NCI-H446 treated with DMSO at 0.1 percent for 48 hours (cell line): ENCODE results near the gene KRTAP5-7.
"Not testable (repeated sequence)": the region's sequence is repeated elsewhere in the genome, so short reads cannot be mapped to it uniquely, and the experiment has no call there.

ENCODE experiments used
- DNase-seq: peaks from one replicate; lab custom pipeline; 2025; lab: John Stamatoyannopoulos, UW

The KRTAP5-7 gene

DNA sequence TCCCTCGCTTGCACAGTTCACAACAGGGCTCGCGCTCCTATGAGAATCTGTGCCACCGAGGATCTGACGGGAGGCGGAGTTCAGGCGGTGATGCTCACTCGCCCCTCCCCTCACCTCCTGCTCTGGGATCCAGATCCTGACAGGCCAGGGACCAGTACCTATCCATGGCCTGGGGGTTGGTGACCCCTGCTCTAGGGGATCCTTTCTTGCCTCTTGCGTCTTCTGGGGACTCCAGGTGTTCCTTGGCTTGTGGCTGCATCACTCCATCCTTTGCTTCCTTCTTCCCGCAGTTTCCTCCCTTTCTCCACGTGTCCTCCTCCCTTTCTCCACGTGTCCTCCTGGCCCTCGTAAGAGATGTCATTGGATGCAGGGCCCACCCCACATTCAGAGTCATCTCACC is 30.6 kb upstream of the KRTAP5-7 start:
- DNase-seq = no peak

DNA sequence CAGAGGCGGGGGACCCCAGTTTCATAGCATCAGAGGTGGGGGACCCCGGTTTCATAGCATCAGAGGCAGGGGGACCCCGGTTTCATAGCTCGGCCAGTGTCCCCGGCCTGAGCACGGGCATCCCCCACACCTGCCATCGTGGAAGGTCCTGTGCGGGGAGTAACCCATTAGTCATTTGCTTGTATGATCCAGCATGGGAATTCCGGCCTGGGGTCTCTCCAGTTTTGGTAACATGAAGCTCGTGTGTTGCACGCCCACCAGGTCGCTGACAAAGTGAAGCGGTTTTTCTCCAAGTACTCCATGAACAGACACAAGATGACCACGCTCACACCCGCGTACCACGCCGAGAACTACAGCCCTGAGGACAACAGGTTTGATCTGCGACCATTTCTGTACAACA is 29.0 kb upstream of the KRTAP5-7 start:
- no peak for DNase-seq

DNA sequence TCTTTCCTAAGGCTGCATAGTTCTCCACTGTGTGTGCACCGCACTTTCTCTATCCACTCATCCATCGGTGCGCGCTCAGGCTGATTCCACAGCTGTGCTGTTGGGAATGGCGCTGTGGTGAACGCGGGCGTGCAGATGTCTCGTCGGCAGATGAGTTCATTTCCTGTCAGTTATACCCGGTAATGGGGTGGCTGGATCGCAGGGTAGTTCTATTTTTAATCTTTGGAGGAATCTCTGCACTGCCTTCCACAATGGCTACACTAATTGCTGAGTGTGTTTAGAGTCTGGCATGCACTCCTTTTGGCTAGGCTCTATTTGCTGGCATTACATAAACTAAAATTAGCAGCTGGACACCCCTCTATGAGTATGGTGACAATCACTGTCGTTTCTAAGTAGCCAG is 27.9 kb upstream of the KRTAP5-7 start:
- DNase-seq = no peak

DNA sequence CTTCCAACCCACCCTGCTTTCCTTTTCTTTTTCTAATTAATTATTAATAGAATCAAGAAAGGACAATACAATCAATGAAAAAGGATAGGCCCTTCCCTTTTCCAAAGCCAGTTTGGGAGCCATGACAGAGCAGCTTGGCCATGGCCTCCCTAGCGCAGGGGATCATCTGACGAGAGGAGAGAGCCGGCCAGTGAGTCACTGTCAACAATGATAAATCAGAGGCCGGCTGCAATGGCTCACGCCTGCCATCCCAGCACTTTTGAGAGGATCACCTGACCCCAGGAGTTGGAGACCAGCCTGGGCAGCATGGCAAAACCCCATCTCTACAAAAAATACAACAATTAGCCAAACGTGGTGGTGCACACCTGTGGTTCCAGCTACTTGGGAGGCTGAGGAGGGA is 27.5 kb upstream of the KRTAP5-7 start:
- DNase-seq = no peak

DNA sequence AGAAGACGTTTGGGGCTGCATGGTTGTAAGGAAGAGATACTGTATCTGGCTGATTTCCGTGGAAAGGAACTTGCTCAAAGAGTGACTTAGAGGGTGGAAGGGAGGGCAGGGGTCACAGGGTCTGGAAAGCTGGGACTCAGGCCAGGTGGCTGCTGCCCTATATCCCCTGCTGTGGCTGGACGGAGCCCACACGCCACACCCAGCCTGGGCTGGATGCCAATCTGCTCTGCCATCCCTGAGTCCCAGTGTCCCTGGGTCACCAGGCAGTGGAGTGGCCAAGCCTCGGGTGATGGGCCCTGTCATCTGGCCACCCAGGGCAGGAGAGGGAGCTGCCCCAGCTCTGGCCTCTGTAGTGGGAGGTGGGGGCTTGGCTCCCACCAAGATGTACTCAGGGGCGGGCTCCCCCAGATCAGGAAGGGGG is 26.5 kb upstream of the KRTAP5-7 start:
- no peak for DNase-seq

DNA sequence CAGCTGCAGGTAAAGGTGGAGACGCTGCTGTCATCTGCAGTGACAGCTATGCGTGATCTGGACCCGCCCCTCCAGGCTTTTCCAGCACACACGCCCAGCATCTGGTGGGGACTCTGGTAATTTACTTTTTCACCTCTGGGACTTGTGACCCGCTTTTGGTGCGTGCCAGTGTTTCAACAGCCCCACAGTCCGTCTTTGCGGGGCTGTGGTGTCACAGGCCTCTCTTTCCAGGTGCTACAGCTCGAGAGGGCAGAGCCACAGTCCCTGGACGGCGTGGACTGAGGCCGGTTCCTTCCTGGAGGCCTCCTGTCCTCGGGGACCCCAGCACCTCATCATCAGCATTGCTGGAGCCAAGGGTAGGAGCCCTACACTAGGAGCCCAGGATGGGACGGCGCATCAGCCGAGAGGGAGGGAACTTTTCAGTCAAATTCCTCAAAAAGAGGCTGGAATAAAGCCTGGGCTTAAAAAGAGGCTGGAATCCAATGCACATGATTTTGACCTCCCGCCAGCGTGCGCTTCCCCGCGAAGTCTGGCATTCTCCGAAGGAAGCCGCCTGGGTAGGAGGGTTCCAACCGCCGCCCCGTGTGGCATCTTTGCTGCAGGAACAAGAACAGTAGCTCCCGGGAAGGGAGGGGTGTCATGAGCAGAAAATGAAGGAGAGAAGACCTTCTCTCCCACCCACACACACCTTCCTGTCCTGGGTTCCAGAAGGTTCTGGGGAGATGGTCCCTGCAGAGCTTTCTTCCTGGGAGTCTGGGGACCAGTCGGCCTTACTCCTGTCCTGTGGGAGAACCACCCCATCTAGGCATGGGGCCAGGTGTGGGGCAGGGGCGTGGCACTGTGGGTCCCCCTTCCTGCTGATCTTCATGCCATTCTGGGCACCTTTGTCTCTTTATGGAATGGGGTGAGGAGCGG is 25.7 kb upstream of the KRTAP5-7 start:
- DNase-seq = no peak

DNA sequence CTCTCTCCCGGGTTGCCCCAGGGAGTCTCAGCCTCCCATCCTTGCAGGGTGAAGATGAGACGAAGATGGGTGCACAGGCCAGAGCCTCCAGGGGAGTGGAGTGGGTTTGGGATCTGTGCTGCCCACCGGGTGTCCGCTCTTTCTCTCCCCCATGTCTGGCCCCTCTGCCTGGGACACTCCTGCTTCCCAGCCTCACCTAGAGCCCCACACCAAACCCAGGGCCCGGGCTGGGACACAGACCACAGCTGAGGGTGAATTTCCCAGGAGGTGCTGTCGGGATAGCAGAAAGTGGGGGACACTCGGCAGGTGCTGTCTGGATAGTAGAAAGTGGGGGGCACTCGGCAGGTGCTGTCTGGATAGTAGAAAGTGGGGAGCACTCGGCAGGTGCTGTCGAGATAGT is 25.0 kb upstream of the KRTAP5-7 start:
- DNase-seq = no peak

DNA sequence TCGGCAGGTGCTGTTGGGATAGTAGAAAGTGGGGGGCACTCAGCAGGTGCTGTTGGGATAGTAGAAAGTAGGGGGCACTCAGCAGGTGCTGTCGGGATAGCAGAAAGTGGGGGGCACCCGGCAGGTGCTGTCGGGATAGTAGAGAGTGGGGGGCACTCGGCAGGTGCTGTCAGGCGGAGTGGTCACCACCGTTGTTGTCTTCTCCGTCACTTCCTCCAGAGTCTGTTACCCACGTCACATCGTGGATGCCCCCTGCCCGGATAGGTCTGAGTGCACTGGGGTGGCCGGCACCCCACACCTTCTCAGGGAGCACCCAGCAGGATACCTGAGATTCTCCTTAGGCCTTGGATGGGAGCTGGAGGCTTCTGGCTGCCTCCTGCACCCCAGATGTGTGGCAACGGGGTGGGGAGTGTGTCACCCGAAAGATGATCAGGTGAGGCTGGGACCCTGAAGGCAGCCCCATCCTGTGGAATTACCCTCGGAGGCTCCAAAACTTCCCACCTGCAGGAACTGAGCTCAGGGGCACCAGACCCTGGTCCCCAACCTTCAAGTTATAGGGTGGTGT is 24.1 kb upstream of the KRTAP5-7 start:
- DNase-seq = no peak

DNA sequence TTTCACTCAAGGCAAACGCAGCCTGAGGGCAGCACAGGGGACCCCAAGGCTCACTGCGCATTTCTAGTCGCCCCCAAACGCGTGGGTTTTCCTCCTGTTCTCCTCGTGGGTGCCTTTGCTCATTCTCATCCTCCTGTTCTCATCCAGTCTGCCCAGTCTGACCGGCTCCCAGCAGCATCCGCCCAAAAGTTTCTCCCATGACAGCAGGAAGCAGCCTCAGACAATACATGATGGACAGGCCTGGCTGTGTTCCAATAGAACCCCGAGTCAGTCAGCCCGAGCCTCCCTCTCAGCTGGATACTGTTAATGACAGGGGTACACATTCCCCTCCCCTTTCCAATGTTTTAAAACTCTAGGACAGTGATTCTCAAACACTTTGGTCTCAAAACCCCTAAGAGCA is 22.5 kb upstream of the KRTAP5-7 start:
- no peak for DNase-seq

DNA sequence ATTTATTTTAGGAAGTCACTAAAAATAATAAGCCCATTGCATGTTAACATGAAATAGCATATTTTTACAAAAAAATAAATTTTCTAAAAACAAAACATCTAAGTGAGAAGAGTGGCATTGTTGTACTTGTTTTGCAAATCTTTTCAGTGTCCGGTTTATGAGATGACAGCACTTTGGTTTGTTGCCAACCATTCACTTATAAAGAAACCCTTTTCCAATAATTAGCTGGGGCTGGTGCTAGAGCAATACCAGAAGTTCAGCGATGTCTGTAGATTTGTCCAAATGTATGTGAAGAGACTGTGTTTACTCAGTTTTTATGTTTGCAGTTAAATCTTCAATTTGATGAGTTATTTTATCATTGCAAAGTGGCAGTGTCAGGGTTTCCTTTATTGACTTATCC is 22.1 kb upstream of the KRTAP5-7 start:
- no peak for DNase-seq

DNA sequence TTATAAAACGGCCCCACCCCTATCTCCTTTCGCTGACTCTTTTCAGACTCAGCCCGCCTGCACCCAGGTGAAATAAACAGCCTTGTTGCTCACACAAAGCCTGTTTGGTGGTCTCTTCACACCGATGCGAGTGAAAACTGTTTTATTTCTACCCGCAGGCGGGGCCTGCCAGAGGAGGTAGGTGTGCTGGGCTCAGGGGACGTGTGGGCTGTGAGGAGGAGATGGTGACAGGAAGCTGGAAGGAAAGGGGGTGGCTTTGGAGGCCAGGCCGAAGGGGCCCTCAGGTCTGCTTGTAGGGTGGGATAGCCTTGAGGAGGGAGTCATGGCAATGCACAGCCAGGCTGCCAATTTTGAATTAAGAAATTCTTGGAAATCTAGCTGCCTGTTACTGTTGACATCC is 21.3 kb upstream of the KRTAP5-7 start:
- DNase-seq = no peak

DNA sequence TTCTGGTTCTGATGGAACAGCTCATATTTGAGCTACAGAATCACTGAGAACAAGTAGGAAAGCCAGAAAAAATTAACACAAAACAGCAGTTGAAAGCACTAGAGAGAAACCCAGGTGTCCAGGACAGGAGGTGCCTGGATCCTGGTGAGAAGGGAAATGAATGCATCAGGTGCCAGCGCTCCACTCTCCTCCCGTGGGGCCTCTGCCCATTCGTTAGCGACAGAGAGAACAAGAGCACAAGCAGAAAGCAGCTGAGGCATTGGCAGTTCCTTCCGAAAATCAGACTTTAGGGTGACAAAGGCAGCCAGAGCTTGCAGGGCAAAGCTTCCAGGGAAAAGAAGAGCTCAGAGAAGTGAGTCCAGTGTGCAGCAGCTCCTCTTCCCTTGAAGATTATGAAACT is 20.0 kb upstream of the KRTAP5-7 start:
- no peak for DNase-seq

DNA sequence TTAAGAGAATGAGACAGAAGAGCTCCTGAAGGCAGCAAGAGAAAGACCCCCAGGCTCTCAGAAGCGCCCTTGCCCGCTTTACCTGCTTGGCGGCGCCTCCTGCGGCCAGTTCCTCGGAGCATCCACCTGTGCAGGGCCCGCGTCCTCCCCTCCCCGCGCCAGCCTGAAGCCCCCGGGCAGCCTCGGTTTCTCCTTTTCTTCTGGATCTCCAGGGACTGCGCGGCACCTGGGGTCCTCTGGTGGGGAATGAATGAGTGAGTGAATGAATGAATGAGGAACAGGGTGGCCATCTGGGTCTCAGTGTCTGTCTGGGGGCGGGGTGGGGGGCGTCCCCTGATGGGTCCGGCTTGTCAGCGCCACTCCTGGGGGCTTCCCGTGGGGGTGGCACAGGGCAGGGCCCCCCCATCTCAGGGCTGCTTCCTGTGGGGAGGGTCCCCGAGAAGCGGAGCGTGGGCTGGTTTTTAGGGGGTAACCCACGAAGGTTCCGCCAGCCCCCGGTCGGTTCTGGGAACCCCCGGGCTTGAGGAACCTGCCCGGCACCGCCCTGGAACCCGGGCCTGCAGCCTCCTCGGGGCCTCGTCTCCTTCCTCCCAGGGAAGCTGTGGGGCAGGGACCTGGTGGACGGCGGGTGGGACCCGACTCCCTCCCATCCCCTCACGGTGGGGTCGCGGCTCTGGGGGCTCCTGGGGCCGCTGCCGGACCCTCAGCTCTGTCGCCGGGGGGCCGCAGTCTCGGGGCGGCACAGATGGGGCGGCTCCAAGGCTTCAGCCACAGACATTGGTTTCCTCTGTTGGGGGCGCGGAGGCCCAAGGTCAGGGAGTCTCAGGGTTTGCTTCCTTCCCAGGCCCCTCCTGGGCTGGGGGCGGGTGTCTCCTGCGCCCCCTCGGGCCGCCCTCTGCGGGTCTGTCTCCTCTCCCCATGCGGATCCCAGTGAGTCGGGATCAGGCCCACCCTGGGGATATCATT is 8.3 kb upstream of the KRTAP5-7 start:
- no peak for DNase-seq

DNA sequence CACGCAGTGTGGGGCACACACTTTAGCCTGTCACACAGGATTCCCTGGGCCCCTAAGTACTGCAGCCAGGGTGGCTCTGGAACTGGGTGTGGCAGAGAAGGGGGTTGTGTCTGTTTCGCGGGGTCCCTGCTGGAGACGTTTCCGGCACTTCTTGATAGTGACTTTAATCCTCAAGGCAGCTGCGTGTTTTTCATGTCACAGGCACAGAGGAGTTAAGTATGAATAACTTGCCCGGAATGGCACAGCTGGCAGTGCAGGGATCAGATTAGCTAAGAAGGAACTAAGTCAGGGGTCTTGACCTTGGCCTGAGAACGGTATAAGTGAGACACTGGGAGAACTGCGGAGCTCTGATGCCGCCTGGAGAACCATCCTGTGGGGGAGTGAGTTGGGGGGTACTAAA is 7.5 kb upstream of the KRTAP5-7 start:
- no peak for DNase-seq

DNA sequence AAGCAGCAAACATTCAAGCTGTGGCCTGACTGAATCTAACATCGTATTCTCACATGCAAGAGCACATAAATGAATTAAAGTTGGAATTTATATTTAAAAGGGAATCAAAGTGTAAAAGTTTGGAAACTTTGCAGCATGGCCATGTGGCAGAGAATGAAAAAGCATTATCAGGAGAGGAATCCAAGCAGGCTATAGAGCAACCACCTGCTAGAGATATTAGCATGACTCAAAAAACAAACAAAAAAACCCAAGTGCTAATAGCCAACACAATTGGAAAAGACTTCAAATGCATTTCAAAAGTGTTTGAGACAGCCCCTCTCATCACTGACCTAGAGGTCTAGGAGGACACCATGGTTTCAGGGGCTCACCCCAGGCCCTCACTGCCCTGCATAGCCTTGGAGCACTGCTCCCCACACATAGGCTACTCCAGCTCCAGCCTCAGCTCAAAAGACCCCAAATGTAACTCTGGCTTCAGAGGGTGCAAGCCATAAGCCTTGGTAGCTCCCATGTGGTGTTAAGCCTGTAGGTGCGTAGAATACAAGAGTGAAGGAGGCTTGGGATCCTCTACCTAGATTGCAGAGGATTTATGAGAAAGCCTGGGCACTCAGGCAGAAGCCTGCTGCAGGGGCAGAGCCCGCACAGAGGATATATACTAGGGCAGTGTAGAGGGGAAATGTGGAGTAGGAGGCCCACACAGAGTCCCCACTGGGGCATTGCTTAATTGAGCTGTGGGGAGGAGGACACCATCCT is 1.7 kb upstream of the KRTAP5-7 start:
- DNase-seq = no peak

DNA sequence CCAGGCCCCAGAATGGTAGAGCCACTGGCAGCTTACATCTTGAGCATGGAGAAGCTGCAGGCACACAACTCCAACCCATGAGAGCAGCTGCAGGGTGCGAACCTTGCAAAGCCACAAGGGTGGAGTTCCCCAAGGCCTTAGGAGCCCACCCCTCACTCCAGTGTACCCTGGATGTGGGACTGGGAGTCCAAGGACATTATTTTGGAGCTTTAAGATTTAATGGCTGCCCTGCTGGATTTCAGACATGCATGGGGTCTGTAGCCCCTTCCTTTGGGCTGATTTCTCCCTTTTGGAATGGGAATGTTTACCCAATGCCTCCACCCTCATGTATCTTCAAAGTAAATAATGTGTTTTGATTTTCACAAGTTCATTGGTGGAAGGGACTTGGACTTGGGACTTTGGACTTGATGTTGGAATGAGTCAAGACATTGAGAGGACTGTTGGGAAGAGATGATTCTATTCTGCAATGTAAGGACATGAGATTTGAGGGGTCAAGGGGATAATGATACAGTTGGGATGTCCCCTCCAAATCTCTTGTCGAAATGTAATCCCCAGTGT is 1.1 kb upstream of the KRTAP5-7 start:
- no peak for DNase-seq

DNA sequence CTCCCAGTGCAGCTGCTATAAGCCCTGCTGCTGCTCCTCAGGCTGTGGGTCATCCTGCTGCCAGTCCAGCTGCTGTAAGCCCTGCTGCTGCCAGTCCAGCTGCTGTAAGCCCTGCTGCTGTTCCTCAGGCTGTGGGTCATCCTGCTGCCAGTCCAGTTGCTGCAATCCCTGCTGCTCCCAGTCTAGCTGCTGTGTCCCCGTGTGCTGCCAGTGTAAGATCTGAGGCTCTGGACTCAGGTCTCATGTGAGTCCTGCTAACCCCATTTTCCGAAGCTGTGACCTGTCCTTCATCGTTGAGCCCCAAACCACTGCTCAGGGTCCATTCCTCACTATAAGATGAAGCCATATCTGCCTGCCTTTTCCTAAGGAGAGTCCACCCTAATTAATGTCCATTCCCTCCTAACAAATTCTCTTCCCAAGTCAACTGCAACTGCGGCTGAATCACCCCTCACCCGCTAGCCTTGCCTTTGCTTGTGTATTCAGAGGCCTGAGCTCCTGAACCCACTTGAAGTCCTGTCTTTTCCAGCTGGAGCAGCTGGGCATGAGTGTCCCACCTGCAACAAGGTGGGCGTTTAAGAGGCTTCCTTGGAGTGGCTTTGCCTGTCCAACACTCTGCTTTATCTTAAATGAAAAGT is 626 bp downstream of the KRTAP5-7 start:
- DNase-seq = no peak

DNA sequence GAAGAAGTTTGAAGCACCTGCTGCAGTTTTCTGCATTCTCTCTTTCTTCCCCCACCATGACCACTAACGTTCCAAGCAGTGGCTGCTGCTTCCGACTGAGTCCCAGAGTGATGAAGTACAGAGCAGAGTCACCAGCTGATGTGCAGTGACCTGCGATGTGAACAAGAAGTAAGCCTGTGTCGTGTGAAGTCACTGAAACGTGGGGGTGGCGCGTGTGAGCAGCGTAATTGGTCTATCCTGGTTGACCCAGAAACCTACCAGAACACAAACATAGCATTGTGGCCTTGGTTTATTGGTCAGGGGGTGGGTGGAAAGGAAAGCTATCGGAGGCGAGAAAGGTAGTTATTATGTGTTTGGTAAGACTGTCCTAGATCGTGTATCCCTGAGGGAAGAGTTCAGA is 3.5 kb downstream of the KRTAP5-7 start:
- no peak for DNase-seq

DNA sequence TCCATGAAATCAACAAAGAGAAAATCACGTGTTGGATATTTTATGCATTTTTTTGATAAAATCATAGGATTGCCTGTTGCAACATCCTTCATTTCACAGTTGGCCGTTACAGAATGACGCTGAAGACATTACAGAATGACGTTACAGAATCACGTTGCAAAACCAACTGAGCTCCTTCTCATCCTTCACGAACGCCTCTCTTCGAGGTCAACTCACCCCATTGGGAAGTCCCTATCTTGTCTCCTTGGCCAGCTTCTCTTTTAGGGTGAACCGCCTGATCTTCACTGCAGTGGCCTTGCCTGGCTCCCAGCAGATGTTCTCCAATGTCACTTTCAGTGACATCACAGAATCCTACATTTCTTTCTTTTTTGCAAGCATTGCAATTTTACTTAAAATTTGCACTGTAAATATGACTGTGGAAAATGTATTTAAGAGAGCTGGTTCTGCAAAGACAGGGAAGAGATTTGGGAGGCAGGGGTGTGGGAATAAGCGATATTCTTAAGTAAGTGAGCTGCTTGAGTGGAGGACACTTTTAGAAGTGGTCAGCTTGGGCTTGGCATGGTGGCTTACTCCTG is 5.1 kb downstream of the KRTAP5-7 start:
- no peak for DNase-seq

DNA sequence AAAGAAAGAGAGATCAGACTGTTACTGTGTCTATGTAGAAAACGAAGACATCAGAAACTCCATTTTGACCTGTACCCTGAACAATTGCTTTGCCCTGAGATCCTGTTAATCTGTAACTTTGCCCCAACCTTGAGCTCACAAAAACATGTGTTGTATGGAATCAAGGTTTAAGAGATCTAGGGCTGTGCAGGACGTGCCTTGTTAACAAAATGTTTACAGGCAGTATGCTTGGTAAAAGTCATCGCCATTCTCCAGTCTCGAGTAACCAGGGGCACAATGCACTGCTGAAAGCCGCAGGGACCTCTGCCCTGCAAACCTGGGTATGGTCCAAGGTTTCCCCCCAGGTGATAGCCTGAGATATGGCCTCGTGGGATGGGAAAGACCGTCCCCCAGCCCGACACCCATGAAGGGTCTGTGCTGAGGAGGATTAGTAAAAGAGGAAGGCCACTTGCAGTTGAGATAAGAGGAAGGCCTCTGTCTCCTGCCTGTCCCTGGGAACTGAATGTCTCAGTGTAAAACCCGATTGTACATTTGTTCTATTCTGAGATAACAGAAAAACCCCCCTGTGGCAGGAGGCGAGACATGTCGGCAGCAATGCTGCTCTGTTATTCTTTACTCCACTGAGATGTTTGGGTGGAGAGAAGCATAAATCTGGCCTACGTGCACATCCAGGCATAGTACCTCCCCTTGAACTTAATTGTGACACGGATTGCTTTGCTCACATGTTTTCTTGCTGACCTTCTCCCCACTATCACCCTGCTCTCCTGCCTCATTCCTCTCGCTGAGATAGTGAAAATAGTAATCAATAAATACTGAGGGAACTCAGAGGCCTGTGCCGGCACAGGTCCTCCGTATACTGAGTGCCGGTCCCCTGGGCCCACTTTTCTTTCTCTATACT is 7.9 kb downstream of the KRTAP5-7 start:
- DNase-seq = not testable (repeated sequence)
